ENCODE measurements around the gene POU1F1. TPM values are rescaled to one million over a fixed set of nuclear protein-coding genes. Genes with fewer than 3 reads are reported as not detected.

The POU1F1 gene
- total and polyA plus RNA-seq, 2 of the 8 experiments (the other 6 are each of a cell fraction or from before 2014, with no cell fraction given): not detected

DNA sequence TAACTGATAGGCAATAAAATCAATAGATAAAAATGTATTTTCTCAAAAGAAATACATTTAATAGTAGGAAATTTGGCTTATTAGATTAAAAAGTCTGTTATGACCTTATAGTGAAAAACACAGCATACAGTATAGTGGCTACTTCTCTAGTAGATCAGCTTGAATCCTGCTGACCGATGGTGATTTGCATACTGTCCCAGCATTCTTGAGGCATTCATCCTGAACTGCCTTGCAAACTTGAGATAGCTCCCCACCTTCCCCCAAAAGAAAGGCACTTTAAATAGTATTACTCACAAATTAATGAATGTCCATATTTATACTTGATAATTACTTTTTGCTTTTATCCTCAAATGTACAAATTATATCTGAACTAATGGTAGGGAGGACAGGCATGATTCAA, 42.6 kb downstream of the POU1F1 start:
- Histone ChIP-seq H4K91ac (replicated peaks; ENCODE audit: insufficient read length, low read length) (no peak overlapping the region), H3K4ac (replicated peaks; ENCODE audit: insufficient read length, low read depth, low read length) (no peak overlapping the region), H3K79me2 (ENCODE audit: control insufficient read depth in 1 of 2, insufficient read depth in 2 of 2, low read length in 2 of 2) (peaks cover 5 to 96% of the 10 kb centered on the region in 2 experiments; a peak in 3 of 4 replicates), H2BK120ac (replicated peaks; ENCODE audit: low read depth, low read length) (no peak overlapping the region), H3K14ac (ENCODE audit: insufficient read length) (no peak overlapping the region), H3K9ac (replicated peaks in 1 of 4; ENCODE audit: extremely low read depth in 1 of 4, low read depth in 3 of 4, low read length in 3 of 4) (no peak overlapping the region), H3K56ac (replicated peaks; ENCODE audit: insufficient read length, low read depth, low read length) (no peak overlapping the region), H3K4me3 (ENCODE audit: extremely low read depth in 1 of 4, insufficient read depth in 2 of 4, low read depth in 3 of 4, low read length in 4 of 4) (no peak overlapping the region), H2BK20ac (ENCODE audit: low read length) (no peak overlapping the region), H2BK15ac (ENCODE audit: low read length) (no peak overlapping the region), H3K9me3 (ENCODE audit: insufficient read depth in 2 of 2, low read depth in 1 of 2, low read length in 1 of 2) (peaks cover 4 to 6% of the 10 kb centered on the region in 2 experiments; a peak in 1 of 4 replicates), H3K27me3 (replicated peaks in 1 of 4; ENCODE audit: control insufficient read depth in 3 of 4, extremely low read depth in 1 of 4, insufficient read depth in 3 of 4, low read length in 3 of 4) (no peaks in the 10 kb centered on the region), H2AFZ (ENCODE audit: low read length) (no peak overlapping the region), H3K36me3 (ENCODE audit: control insufficient read depth in 2 of 4, insufficient read depth in 4 of 4, low read length in 3 of 4) (peaks cover 0 to 7% (median 3%) of the 10 kb centered on the region in 4 experiments; a peak in 3 of 8 replicates), H3K4me2 (ENCODE audit: insufficient read depth in 1 of 2, low read depth in 2 of 2, low read length in 2 of 2) (no peak overlapping the region), H3K23me2 (ENCODE audit: low read depth, low read length) (no peaks in the 10 kb centered on the region), H4K8ac (ENCODE audit: extremely low read depth, insufficient read depth, low read length) (no peak overlapping the region), H2AK5ac (ENCODE audit: low read depth, low read length) (no peak overlapping the region), H3K18ac (ENCODE audit: extremely low read depth, low read length) (no peak overlapping the region), H4K5ac (ENCODE audit: insufficient read length, low read depth, low read length) (no peak overlapping the region), H3K4me1 (replicated peaks in 1 of 4; ENCODE audit: control insufficient read depth in 3 of 4, insufficient read depth in 4 of 4, low read length in 3 of 4) (peaks cover 0 to 2% (median 0%) of the 10 kb centered on the region in 4 experiments; a peak in 2 of 7 replicates), H2BK5ac (ENCODE audit: low read depth, low read length) (no peak overlapping the region), H3K23ac (ENCODE audit: insufficient read length) (no peak overlapping the region), H3K27ac (ENCODE audit: low read depth, low read length) (no peak overlapping the region), H2BK12ac (ENCODE audit: low read depth, low read length) (no peak overlapping the region), H3K79me1 (ENCODE audit: low read depth, low read length) (no peaks in the 10 kb centered on the region; the same call in 1 of the 2 replicates), H4K20me1 (replicated peaks in 1 of 2; ENCODE audit: control insufficient read depth in 1 of 2, insufficient read depth in 2 of 2, low read length in 2 of 2) (peaks cover 0 to 4% of the 10 kb centered on the region in 2 experiments)
- DNase-seq (ENCODE audit: low read depth in 1 of 2, low spot score in 2 of 2) (no peak), FAIRE-seq (peak; percentile 60)
- ChIA-PET POLR2A (ENCODE audit: partially characterized antibody) (interaction anchor here (0.9 kb wide), 1 partner anchor 23 kb away, joined by 3 read pairs; no protein-coding TSS in a partner anchor), CTCF (ENCODE audit: partially characterized antibody) (interaction anchor here (1.8 kb wide), 1 partner anchor 27 kb away, joined by 4 read pairs; no protein-coding TSS in a partner anchor)
- TF ChIP-seq EZH2 (IDR thresholded peaks at IDR 0.05; ENCODE audit: low read depth, low read length, severe bottlenecking) (no peak), CEBPB (IDR thresholded peaks at IDR 0.05; ENCODE audit: low read depth, low read length) (no peak), SAP30 (IDR thresholded peaks at IDR 0.05; ENCODE audit: insufficient read depth, insufficient replicate concordance, low read length) (no peak), KDM4A (IDR thresholded peaks at IDR 0.05; ENCODE audit: low read depth, low read length, severe bottlenecking) (no peak), SIX5 (IDR thresholded peaks at IDR 0.05; ENCODE audit: low read depth, low read length) (no peak), GABPA (IDR thresholded peaks at IDR 0.05; ENCODE audit: borderline replicate concordance, insufficient read depth, low read length) (no peak), BCL11A (IDR thresholded peaks at IDR 0.05; ENCODE audit: low read depth in 2 of 2, low read length in 2 of 2) (no peak)
- WGBS, 2 experiments (ENCODE audit: extremely low coverage in 1 of 2, insufficient coverage in 1 of 2, insufficient read length in 1 of 2, insufficient replicate concordance in 2 of 2, low coverage in 1 of 2, low lambda C conversion rate in 2 of 2, missing lambda C conversion rate in 1 of 2): 73% methylated on average over 1 of the region's 1 CpG; no CpG with 5 or more reads in 1 of the 2 experiments
